Endothelial cell of umbilical vein (primary cell): ENCODE measurements around the gene CALY. TPM values are rescaled to one million over a fixed set of nuclear protein-coding genes. Genes with fewer than 3 reads are reported as not detected.

ENCODE experiments used
- BruUV-seq: library from RNA; stranded (reverse); fragments of 400-500 nt; replicated peaks from 2 replicates; lab custom pipeline; 2021; lab: Mats Ljungman, UMichigan
- CTCF ChIA-PET: fragments of 300-600, 350-600 bp; sonication (Branson Sonifier 250); formaldehyde crosslinking; loops from one replicate; lab custom pipeline; 2021; ENCODE audit warnings: antibody characterized with exemption, inconsistent platforms; lab: Charles Lee
- POLR2A ChIA-PET: fragments of 300-600, 350-600 bp; sonication (Branson Sonifier 250); formaldehyde crosslinking; loops from one replicate; lab custom pipeline; 2021; ENCODE audit warnings: antibody characterized with exemption, inconsistent platforms; lab: Charles Lee
- DNase-seq: peaks from one replicate; pipeline ENCODE4 v3.0.0-alpha.2; 2011; ENCODE audit warnings: low read depth, low spot score
- FAIRE-seq: peaks from 2 replicates; lab custom pipeline; 2011; peaks lifted over from hg19 to GRCh38; lab: Jason Lieb, UNC
- H2AFZ ChIP-seq: 2 replicates; pipeline ENCODE4 v1.6.0; 2012; ENCODE audit warnings: low read depth, low read length, control low read depth, inconsistent platforms
- H3K27ac ChIP-seq: 2 replicates; pipeline ENCODE4 v1.5.1; 2011; ENCODE audit warnings: low read depth, mild to moderate bottlenecking, control low read depth, low read length, moderate library complexity; ENCODE audit not compliant: insufficient read depth
- H3K27me3 ChIP-seq, 2 experiments: 2 replicates each; pipeline versions ENCODE4 v1.6.0 to v1.6.1; 2011; ENCODE audit warnings: low read length in 2 of 2, mixed read lengths in 1 of 2; ENCODE audit not compliant: control insufficient read depth in 2 of 2, insufficient read depth in 2 of 2
- H3K36me3 ChIP-seq, 2 experiments: 2 replicates in 1 of 2; 3 replicates in 1 of 2; pipeline ENCODE4 v1.5.1; 2011; ENCODE audit warnings: low read length in 2 of 2, mild to moderate bottlenecking in 1 of 2, moderate library complexity in 1 of 2; ENCODE audit not compliant: control insufficient read depth in 2 of 2, insufficient read depth in 2 of 2; ENCODE audit errors: extremely low read depth in 1 of 2
- H3K4me1 ChIP-seq: 3 replicates; pipeline ENCODE4 v1.5.1; 2011; ENCODE audit warnings: mild to moderate bottlenecking, low read length; ENCODE audit not compliant: control insufficient read depth, insufficient read depth; ENCODE audit errors: extremely low read depth
- H3K4me2 ChIP-seq: 2 replicates; pipeline ENCODE4 v1.6.1; 2011; ENCODE audit warnings: low read length, control low read depth, mixed read lengths; ENCODE audit not compliant: insufficient read depth
- H3K4me3 ChIP-seq, 3 experiments: fragments of 200-600 bp in 1 of 3; sonication (generic), shearing (Covaris generic) in 1 of 3; replicated peaks in 1 of 3; 2 replicates each; pipeline ENCODE4 v1.5.1; 2011 to 2016; ENCODE audit warnings: control low read depth in 3 of 3, low read length in 3 of 3, mild to moderate bottlenecking in 2 of 3, inconsistent platforms in 1 of 3, low read depth in 1 of 3, moderate library complexity in 1 of 3; ENCODE audit not compliant: insufficient read depth in 1 of 3
- H3K79me2 ChIP-seq: 2 replicates; pipeline ENCODE4 v1.6.0; 2012; ENCODE audit warnings: low read length, inconsistent platforms; ENCODE audit not compliant: control insufficient read depth, insufficient read depth
- H3K9ac ChIP-seq: replicated peaks from 2 replicates; pipeline ENCODE3; 2011; ENCODE audit warnings: low read length, control low read depth; ENCODE audit not compliant: insufficient read depth; ENCODE audit errors: extremely low read depth
- H3K9me1 ChIP-seq: replicated peaks from 3 replicates; pipeline ENCODE4 v1.6.0; 2011; ENCODE audit warnings: mild to moderate bottlenecking, low read length; ENCODE audit not compliant: control insufficient read depth, insufficient read depth; ENCODE audit errors: extremely low read depth
- H3K9me3 ChIP-seq: replicated peaks from 2 replicates; pipeline ENCODE4 v1.5.1; 2012; ENCODE audit warnings: low read length, inconsistent platforms; ENCODE audit not compliant: control insufficient read depth, insufficient read depth
- H4K20me1 ChIP-seq: replicated peaks from 2 replicates; pipeline ENCODE3; 2011; ENCODE audit warnings: mild to moderate bottlenecking, low read length; ENCODE audit not compliant: control insufficient read depth, insufficient read depth; ENCODE audit errors: extremely low read depth
- CTCF ChIP-seq, 2 donors: IDR thresholded peaks; 1 replicate in 1 of 2; 2 replicates in 1 of 2; pipeline ENCODE4 v1.5.1; 2011; ENCODE audit warnings: low read length in 2 of 2, mild to moderate bottlenecking in 2 of 2, moderate library complexity in 2 of 2, control low read depth in 1 of 2, inconsistent platforms in 1 of 2, low read depth in 1 of 2; ENCODE audit not compliant: insufficient read depth in 1 of 2; ENCODE audit errors: extremely low read depth in 1 of 2
- EZH2 ChIP-seq: IDR thresholded peaks from 2 replicates; pipeline ENCODE4 v1.6.1; 2012; ENCODE audit warnings: borderline replicate concordance, low read depth, mild to moderate bottlenecking, moderate library complexity, low read length, inconsistent platforms; ENCODE audit not compliant: severe bottlenecking
- FOS ChIP-seq: IDR thresholded peaks from 2 replicates; pipeline ENCODE4 v1.6.1; 2011; ENCODE audit warnings: mild to moderate bottlenecking, low read length, moderate library complexity, borderline replicate concordance; ENCODE audit not compliant: insufficient read depth
- GATA2 ChIP-seq: IDR thresholded peaks from 2 replicates; pipeline ENCODE4 v1.7.0; 2011; ENCODE audit warnings: low read depth, mild to moderate bottlenecking, moderate library complexity, mixed read lengths, low read length; ENCODE audit not compliant: insufficient read length, insufficient read depth
- JUN ChIP-seq: IDR thresholded peaks from 2 replicates; pipeline ENCODE4 v1.6.1; 2011; ENCODE audit warnings: borderline replicate concordance, low read depth; ENCODE audit not compliant: insufficient read length, insufficient read depth
- MAX ChIP-seq: IDR thresholded peaks from 2 replicates; pipeline ENCODE4 v1.6.1; 2011; ENCODE audit not compliant: insufficient read depth, insufficient read length
- MYC ChIP-seq: IDR thresholded peaks from one replicate; pipeline ENCODE4 v1.6.1; 2011; ENCODE audit warnings: mild to moderate bottlenecking, low read depth, low read length
- POLR2A ChIP-seq: IDR thresholded peaks from 2 replicates; pipeline ENCODE4 v1.6.1; 2012; ENCODE audit warnings: low read depth, mild to moderate bottlenecking, control low read depth, low read length
- POLR2AphosphoS5 ChIP-seq: IDR thresholded peaks from 2 replicates; pipeline ENCODE4 v1.6.1; 2012; ENCODE audit warnings: low read depth, mild to moderate bottlenecking, control low read depth, low read length, moderate library complexity; ENCODE audit not compliant: insufficient read depth
- dilution Hi-C: fragments of 300-500 bp; cut with MboI; formaldehyde crosslinking; loops from one replicate; pipeline ENCODE4 v1.15.0; 2019; ENCODE audit warnings: low sequenced_read_pairs; ENCODE audit not compliant: extremely low pct_ligation_motif_present
- intact Hi-C: fragments of 100-400 bp; cut with micrococcal nuclease; formaldehyde crosslinking; loops from one replicate; pipeline ENCODE4 v1.10.0; 2022
- polyA plus RNA-seq, 4 experiments: library from polyadenylated mRNA; depleted of rRNA in 3 of 4; stranded (reverse) in 3 of 4; unstranded in 1 of 4; fragments of >200 nt; gene quantifications; 2 replicates each; pipeline versions ENCODE4 v1.2.1 to v1.2.3, GENCODE V29; 2011 to 2012; ENCODE audit warnings: missing spikeins in 1 of 4
- total RNA-seq: library from RNA; stranded (reverse); gene quantifications from 2 replicates; pipeline ENCODE4 v1.2.3, GENCODE V29; 2021

CALY gene
- total and polyA plus RNA-seq, 2 donors (not counting 3 experiments of a cell fraction or from before 2014, with no cell fraction given) = not detected

- H3K79me2 ChIP-seq = no peaks in the 10 kb centered on the region
- no peak overlapping the region for H2AFZ ChIP-seq
- no peaks in the 10 kb centered on the region for H3K9me3 ChIP-seq
- H3K36me3 ChIP-seq = no peaks in the 10 kb centered on the region
- no peak overlapping the region for H3K4me2 ChIP-seq
- no peaks in the 10 kb centered on the region for H4K20me1 ChIP-seq
- no peak for DNase-seq
- no peak overlapping the region for H3K4me3 ChIP-seq
- H3K4me1 ChIP-seq = no peaks in the 10 kb centered on the region
- no peaks in the 10 kb centered on the region for H3K9me1 ChIP-seq
- no peaks in the 10 kb centered on the region for H3K27me3 ChIP-seq
- TF ChIP-seq FOS = no peak
- TF ChIP-seq GATA2 = no peak
- TF ChIP-seq MAX = no peak
- TF ChIP-seq POLR2A = no peak
- TF ChIP-seq JUN = no peak
- no peak for TF ChIP-seq MYC
- TF ChIP-seq EZH2 = no peak
- TF ChIP-seq POLR2AphosphoS5 = no peak
- no peak for TF ChIP-seq CTCF (IDR thresholded peaks at IDR 0.05; ENCODE audit: extremely low read depth in 1 of 2, insufficient read depth in 1 of 2, low read depth in 1 of 2, low read length in 2 of 2)
- POLR2A ChIA-PET = no interaction called here
- FAIRE-seq = no peak
- no peak overlapping the region for H3K27ac ChIP-seq
- CTCF ChIA-PET = no interaction called here
- intact Hi-C loops = no loop called here
- no TSS peak for BruUV-seq
- H3K9ac ChIP-seq = no peak overlapping the region
- dilution Hi-C loops = no loop called here
Observed at GRCh38 chr10:133350283-133350949, 13.7 kb upstream of the CALY start.
